NCI-H2196 treated with DMSO at 0.1 percent for 48 hours (cell line): ENCODE results near the gene LRIT3.

Experiments used
- DNase-seq: peaks from one replicate; lab custom pipeline; 2025; ENCODE audit not compliant: unreplicated experiment; lab: John Stamatoyannopoulos, UW

LRIT3 gene

GRCh38 chr4:109902559-109903251 lies 54.8 kb downstream of the LRIT3 start:
- DNase-seq = no peak

- no peak for DNase-seq
Observed at GRCh38 chr4:109908731-109909130, 60.8 kb downstream of the LRIT3 start.

GRCh38 chr4:109910256-109910655 lies 62.3 kb downstream of the LRIT3 start:
- DNase-seq = no peak

- DNase-seq = no peak
Observed at GRCh38 chr4:109912706-109913595, 65.0 kb downstream of the LRIT3 start, which contains the start of gene EGF. EGF (plus strand) TSS chr4:109912883; CDS start chr4:109913336, 453 bp downstream.

- DNase-seq = no peak
Observed at GRCh38 chr4:109913596-109914241, 65.8 kb downstream of the LRIT3 start.

GRCh38 chr4:109914322-109914721 lies 66.4 kb downstream of the LRIT3 start:
- no peak for DNase-seq

GRCh38 chr4:109915385-109916026 lies 67.6 kb downstream of the LRIT3 start:
- no peak for DNase-seq

GRCh38 chr4:109916027-109916409 lies 68.1 kb downstream of the LRIT3 start:
- no peak for DNase-seq

- DNase-seq = no peak
Observed at GRCh38 chr4:109921384-109921808, 73.5 kb downstream of the LRIT3 start.
